Embryonic facial prominence (tissue), 1 donor: ENCODE measurements around the gene TANC2.

Source experiments
- DNase-seq: peaks from one replicate; pipeline ENCODE4 v3.0.0-alpha.2; 2016; ENCODE audit errors: extremely low spot score

The TANC2 gene

GRCh38 chr17:63001689-63002394 lies 35.8 kb downstream of the TANC2 start:
- no peak for DNase-seq

- DNase-seq: no peak
Measured at GRCh38 chr17:63002625-63003024, 36.6 kb downstream of the TANC2 start.

GRCh38 chr17:63015824-63016223 lies 49.8 kb downstream of the TANC2 start:
- DNase-seq: no peak
